ENCODE results near the gene LAMP1.
"Not testable (repeated sequence)": the region's sequence is repeated elsewhere in the genome, so short reads cannot be mapped to it uniquely, and the experiment has no call there.

LAMP1 gene

GRCh38 chr13:113297370-113298042 is 467 bp downstream of the LAMP1 start:
- Histone ChIP-seq H3K9me3 (ENCODE audit: control insufficient read depth, insufficient read depth, low read depth, low read length) (no peaks in the 10 kb centered on the region), H3K27ac (ENCODE audit: low read depth, low read length) (peak overlapping the region; percentile 46; the same call in 1 of the 2 replicates), H3K4me3 (ENCODE audit: low read depth, low read length) (peak overlapping the region; percentile 90), H3K4me1 (ENCODE audit: control insufficient read depth, insufficient read depth, low read length) (peaks cover 7% of the 10 kb centered on the region; the same call in 1 of the 2 replicates), H3K36me3 (ENCODE audit: control insufficient read depth, insufficient read depth, low read length) (peaks cover under 1% of the 10 kb centered on the region; the same call in 1 of the 2 replicates), H3K9ac (ENCODE audit: low read length) (peak overlapping the region; percentile 93), H3K27me3 (ENCODE audit: control insufficient read depth, insufficient read depth, low read length) (no peaks in the 10 kb centered on the region; the same call in 1 of the 2 replicates)

GRCh38 chr13:113298043-113298945 is 1.3 kb downstream of the LAMP1 start:
- H3K27me3 ChIP-seq (ENCODE audit: control insufficient read depth, insufficient read depth, low read length), result no peaks in the 10 kb centered on the region
- H3K4me1 ChIP-seq (ENCODE audit: control insufficient read depth, insufficient read depth, low read length), result peaks cover 6% of the 10 kb centered on the region; the same call in 1 of the 2 replicates
- H3K27ac ChIP-seq (ENCODE audit: low read depth, low read length), result peak overlapping the region; percentile 46; the same call in 1 of the 2 replicates
- peaks cover 4% of the 10 kb centered on the region; the same call in 1 of the 2 replicates for H3K36me3 ChIP-seq (ENCODE audit: control insufficient read depth, insufficient read depth, low read length)
- H3K9me3 ChIP-seq (ENCODE audit: control insufficient read depth, insufficient read depth, low read depth, low read length), result no peaks in the 10 kb centered on the region
- H3K4me3 ChIP-seq (ENCODE audit: low read depth, low read length), result peak overlapping the region; percentile 90
- peak overlapping the region; percentile 93 for H3K9ac ChIP-seq (ENCODE audit: low read length)

- Histone ChIP-seq H3K27me3 (ENCODE audit: control insufficient read depth, insufficient read depth, low read length) (no peaks in the 10 kb centered on the region), H3K9ac (ENCODE audit: low read length) (no peak overlapping the region), H3K4me1 (ENCODE audit: control insufficient read depth, insufficient read depth, low read length) (peaks cover 6% of the 10 kb centered on the region; the same call in 1 of the 2 replicates), H3K9me3 (ENCODE audit: control insufficient read depth, insufficient read depth, low read depth, low read length) (no peaks in the 10 kb centered on the region), H3K27ac (ENCODE audit: low read depth, low read length) (no peak overlapping the region), H3K36me3 (ENCODE audit: control insufficient read depth, insufficient read depth, low read length) (peaks cover 4% of the 10 kb centered on the region; the same call in 1 of the 2 replicates), H3K4me3 (ENCODE audit: low read depth, low read length) (no peak overlapping the region)
Measured at GRCh38 chr13:113299951-113300350, 2.9 kb downstream of the LAMP1 start.

GRCh38 chr13:113302986-113303385 is 5.9 kb downstream of the LAMP1 start:
- H3K27me3 ChIP-seq (ENCODE audit: control insufficient read depth, insufficient read depth, low read length), result no peaks in the 10 kb centered on the region
- no peak overlapping the region for H3K9ac ChIP-seq (ENCODE audit: low read length)
- H3K27ac ChIP-seq (ENCODE audit: low read depth, low read length), result no peak overlapping the region
- peaks cover 5% of the 10 kb centered on the region; the same call in 1 of the 2 replicates for H3K4me1 ChIP-seq (ENCODE audit: control insufficient read depth, insufficient read depth, low read length)
- no peak overlapping the region for H3K4me3 ChIP-seq (ENCODE audit: low read depth, low read length)
- no peaks in the 10 kb centered on the region for H3K9me3 ChIP-seq (ENCODE audit: control insufficient read depth, insufficient read depth, low read depth, low read length)
- H3K36me3 ChIP-seq (ENCODE audit: control insufficient read depth, insufficient read depth, low read length), result peaks cover 10% of the 10 kb centered on the region

- no peak overlapping the region for H3K27ac ChIP-seq (ENCODE audit: low read depth, low read length)
- no peaks in the 10 kb centered on the region for H3K4me1 ChIP-seq (ENCODE audit: control insufficient read depth, insufficient read depth, low read length)
- H3K4me3 ChIP-seq (ENCODE audit: low read depth, low read length), result no peak overlapping the region
- no peak overlapping the region for H3K9ac ChIP-seq (ENCODE audit: low read length)
- H3K9me3 ChIP-seq (ENCODE audit: control insufficient read depth, insufficient read depth, low read depth, low read length), result no peaks in the 10 kb centered on the region
- no peaks in the 10 kb centered on the region for H3K27me3 ChIP-seq (ENCODE audit: control insufficient read depth, insufficient read depth, low read length)
- peaks cover 10% of the 10 kb centered on the region for H3K36me3 ChIP-seq (ENCODE audit: control insufficient read depth, insufficient read depth, low read length)
Measured at GRCh38 chr13:113304121-113304520, 7.1 kb downstream of the LAMP1 start.

GRCh38 chr13:113305208-113305607 is 8.2 kb downstream of the LAMP1 start:
- Histone ChIP-seq H3K27me3 (ENCODE audit: control insufficient read depth, insufficient read depth, low read length) (no peaks in the 10 kb centered on the region), H3K27ac (ENCODE audit: low read depth, low read length) (no peak overlapping the region), H3K9me3 (ENCODE audit: control insufficient read depth, insufficient read depth, low read depth, low read length) (no peaks in the 10 kb centered on the region), H3K36me3 (ENCODE audit: control insufficient read depth, insufficient read depth, low read length) (peaks cover 15% of the 10 kb centered on the region), H3K4me3 (ENCODE audit: low read depth, low read length) (no peak overlapping the region), H3K4me1 (ENCODE audit: control insufficient read depth, insufficient read depth, low read length) (no peaks in the 10 kb centered on the region), H3K9ac (ENCODE audit: low read length) (no peak overlapping the region)

GRCh38 chr13:113307491-113307890 is 10.5 kb downstream of the LAMP1 start:
- Histone ChIP-seq H3K27ac (ENCODE audit: low read depth, low read length) (no peak overlapping the region), H3K9me3 (ENCODE audit: control insufficient read depth, insufficient read depth, low read depth, low read length) (no peaks in the 10 kb centered on the region), H3K4me1 (ENCODE audit: control insufficient read depth, insufficient read depth, low read length) (no peaks in the 10 kb centered on the region), H3K9ac (ENCODE audit: low read length) (no peak overlapping the region), H3K27me3 (ENCODE audit: control insufficient read depth, insufficient read depth, low read length) (no peaks in the 10 kb centered on the region), H3K36me3 (ENCODE audit: control insufficient read depth, insufficient read depth, low read length) (peaks cover 35% of the 10 kb centered on the region), H3K4me3 (ENCODE audit: low read depth, low read length) (no peak overlapping the region)

GRCh38 chr13:113309473-113309872 is 12.4 kb downstream of the LAMP1 start:
- no peaks in the 10 kb centered on the region for H3K27me3 ChIP-seq (ENCODE audit: control insufficient read depth, insufficient read depth, low read length)
- no peaks in the 10 kb centered on the region for H3K9me3 ChIP-seq (ENCODE audit: control insufficient read depth, insufficient read depth, low read depth, low read length)
- H3K27ac ChIP-seq (ENCODE audit: low read depth, low read length), result no peak overlapping the region
- H3K4me1 ChIP-seq (ENCODE audit: control insufficient read depth, insufficient read depth, low read length), result no peaks in the 10 kb centered on the region
- H3K36me3 ChIP-seq (ENCODE audit: control insufficient read depth, insufficient read depth, low read length), result peaks cover 38% of the 10 kb centered on the region
- H3K4me3 ChIP-seq (ENCODE audit: low read depth, low read length), result no peak overlapping the region
- no peak overlapping the region for H3K9ac ChIP-seq (ENCODE audit: low read length)

GRCh38 chr13:113314112-113314511 is 17.1 kb downstream of the LAMP1 start:
- H3K4me1 ChIP-seq (ENCODE audit: control insufficient read depth, insufficient read depth, low read length); H3K4me3 ChIP-seq (ENCODE audit: low read depth, low read length); H3K27ac ChIP-seq (ENCODE audit: low read depth, low read length); H3K9ac ChIP-seq (ENCODE audit: low read length); H3K27me3 ChIP-seq (ENCODE audit: control insufficient read depth, insufficient read depth, low read length); H3K9me3 ChIP-seq (ENCODE audit: control insufficient read depth, insufficient read depth, low read depth, low read length): not testable (repeated sequence)
- peaks cover 52% of the 10 kb centered on the region for H3K36me3 ChIP-seq (ENCODE audit: control insufficient read depth, insufficient read depth, low read length)

- H3K27ac ChIP-seq (ENCODE audit: low read depth, low read length); H3K27me3 ChIP-seq (ENCODE audit: control insufficient read depth, insufficient read depth, low read length); H3K4me1 ChIP-seq (ENCODE audit: control insufficient read depth, insufficient read depth, low read length); H3K9ac ChIP-seq (ENCODE audit: low read length); H3K4me3 ChIP-seq (ENCODE audit: low read depth, low read length); H3K9me3 ChIP-seq (ENCODE audit: control insufficient read depth, insufficient read depth, low read depth, low read length): not testable (repeated sequence)
- H3K36me3 ChIP-seq (ENCODE audit: control insufficient read depth, insufficient read depth, low read length), result peaks cover 56% of the 10 kb centered on the region
Measured at GRCh38 chr13:113314895-113315470, 17.9 kb downstream of the LAMP1 start.

- no peaks in the 10 kb centered on the region for H3K9me3 ChIP-seq (ENCODE audit: control insufficient read depth, insufficient read depth, low read depth, low read length)
- H3K4me3 ChIP-seq (ENCODE audit: low read depth, low read length), result no peak overlapping the region
- no peak overlapping the region for H3K9ac ChIP-seq (ENCODE audit: low read length)
- no peaks in the 10 kb centered on the region for H3K27me3 ChIP-seq (ENCODE audit: control insufficient read depth, insufficient read depth, low read length)
- peaks cover 60% of the 10 kb centered on the region for H3K36me3 ChIP-seq (ENCODE audit: control insufficient read depth, insufficient read depth, low read length)
- H3K27ac ChIP-seq (ENCODE audit: low read depth, low read length), result no peak overlapping the region
- H3K4me1 ChIP-seq (ENCODE audit: control insufficient read depth, insufficient read depth, low read length), result no peaks in the 10 kb centered on the region
Measured at GRCh38 chr13:113315992-113316391, 19.0 kb downstream of the LAMP1 start.

Measured in HUES6 (cell line).